Measurements from ENCODE around the gene PSMA6.
"Not testable (repeated sequence)": the region's sequence is repeated elsewhere in the genome, so short reads cannot be mapped to it uniquely, and the experiment has no call there.

The PSMA6 gene

GRCh38 chr14:35298351-35298750, 6.2 kb downstream of the PSMA6 start:
- H3K18ac ChIP-seq (ENCODE audit: low read length) = no peak overlapping the region
- WGBS (ENCODE audit: extremely low coverage, insufficient coverage, insufficient read length) = no CpG with 5 or more reads among the region's 4 CpGs
- no peak overlapping the region for H2BK120ac ChIP-seq (ENCODE audit: insufficient read depth, low read length, poor library complexity)
- H3K27me3 ChIP-seq (ENCODE audit: insufficient read depth, low read length) = no peaks in the 10 kb centered on the region
- H3K4me2 ChIP-seq (ENCODE audit: low read length) = no peak overlapping the region
- no peaks in the 10 kb centered on the region for H3K79me1 ChIP-seq (ENCODE audit: low read length)
- no peak overlapping the region for H2AFZ ChIP-seq (ENCODE audit: insufficient read depth, low read length, poor library complexity)
- DNase-seq = no peak
- H3K14ac ChIP-seq (ENCODE audit: low read length) = no peak overlapping the region
- H4K12ac ChIP-seq (ENCODE audit: low read depth, low read length) = no peak overlapping the region
- H3K79me2 ChIP-seq (ENCODE audit: control insufficient read depth, insufficient read depth, low read length, poor library complexity) = peaks cover 7% of the 10 kb centered on the region
- no peak overlapping the region for H3K9ac ChIP-seq (ENCODE audit: low read length)
- H3K4me3 ChIP-seq (ENCODE audit: low read depth, low read length) = no peak overlapping the region
- H3K9me3 ChIP-seq (ENCODE audit: insufficient read depth, low read depth, low read length) = no peaks in the 10 kb centered on the region
- no peak overlapping the region for H3K23ac ChIP-seq (ENCODE audit: low read length)
- no peak overlapping the region for H2AK5ac ChIP-seq (ENCODE audit: low read length)
- no peak overlapping the region for H4K91ac ChIP-seq (ENCODE audit: low read depth, low read length)
- H3K27ac ChIP-seq (ENCODE audit: low read depth, low read length) = no peak overlapping the region
- no peak overlapping the region for H2BK5ac ChIP-seq (ENCODE audit: low read depth, low read length, poor library complexity)
- no peak overlapping the region for H4K8ac ChIP-seq (ENCODE audit: low read depth, low read length)
- peaks cover 3 to 5% of the 10 kb centered on the region in 2 experiments for H3K36me3 ChIP-seq (ENCODE audit: control insufficient read depth in 1 of 2, insufficient read depth in 2 of 2, low read length in 2 of 2)
- H3K4me1 ChIP-seq (ENCODE audit: control insufficient read depth in 1 of 2, insufficient read depth in 2 of 2, low read length in 2 of 2) = no peaks in the 10 kb centered on the region
- H2BK12ac ChIP-seq (ENCODE audit: low read length) = no peak overlapping the region
- peak overlapping the region; percentile 15 for H3K4ac ChIP-seq (ENCODE audit: low read depth, low read length)

GRCh38 chr14:35299708-35300107, 7.5 kb downstream of the PSMA6 start:
- WGBS (ENCODE audit: extremely low coverage, insufficient coverage, insufficient read length) = no CpG with 5 or more reads among the region's 1 CpG

GRCh38 chr14:35300228-35300627, 8.0 kb downstream of the PSMA6 start:
- H2BK12ac ChIP-seq (ENCODE audit: low read length) = no peak overlapping the region
- H2AK5ac ChIP-seq (ENCODE audit: low read length) = no peak overlapping the region
- H2BK5ac ChIP-seq (ENCODE audit: low read depth, low read length, poor library complexity) = no peak overlapping the region
- H3K27me3 ChIP-seq (ENCODE audit: insufficient read depth, low read length) = no peaks in the 10 kb centered on the region
- H3K4ac ChIP-seq (ENCODE audit: low read depth, low read length) = peak overlapping the region; percentile 86
- H3K9ac ChIP-seq (ENCODE audit: low read length) = no peak overlapping the region
- no peaks in the 10 kb centered on the region for H3K4me1 ChIP-seq (ENCODE audit: control insufficient read depth in 1 of 2, insufficient read depth in 2 of 2, low read length in 2 of 2)
- peaks cover 9% of the 10 kb centered on the region for H3K79me2 ChIP-seq (ENCODE audit: control insufficient read depth, insufficient read depth, low read length, poor library complexity)
- H4K8ac ChIP-seq (ENCODE audit: low read depth, low read length) = no peak overlapping the region
- H4K91ac ChIP-seq (ENCODE audit: low read depth, low read length) = no peak overlapping the region
- H3K4me3 ChIP-seq (ENCODE audit: low read depth, low read length) = no peak overlapping the region
- no peak overlapping the region for H2AFZ ChIP-seq (ENCODE audit: insufficient read depth, low read length, poor library complexity)
- no peak overlapping the region for H4K12ac ChIP-seq (ENCODE audit: low read depth, low read length)
- H3K18ac ChIP-seq (ENCODE audit: low read length) = no peak overlapping the region
- H3K36me3 ChIP-seq (ENCODE audit: control insufficient read depth in 1 of 2, insufficient read depth in 2 of 2, low read length in 2 of 2) = peaks cover 0 to 2% of the 10 kb centered on the region in 2 experiments
- no peak overlapping the region for H3K14ac ChIP-seq (ENCODE audit: low read length)
- no peaks in the 10 kb centered on the region for H3K9me3 ChIP-seq (ENCODE audit: insufficient read depth, low read depth, low read length)
- no peak overlapping the region for H3K27ac ChIP-seq (ENCODE audit: low read depth, low read length)
- no peak overlapping the region for H3K23ac ChIP-seq (ENCODE audit: low read length)
- H3K4me2 ChIP-seq (ENCODE audit: low read length) = no peak overlapping the region
- no peaks in the 10 kb centered on the region for H3K79me1 ChIP-seq (ENCODE audit: low read length)
- WGBS (ENCODE audit: extremely low coverage, insufficient coverage, insufficient read length) = no CpG with 5 or more reads among the region's 3 CpGs
- DNase-seq = no peak
- H2BK120ac ChIP-seq (ENCODE audit: insufficient read depth, low read length, poor library complexity) = no peak overlapping the region

More at GRCh38 chr14:35299708-35300107, 7.5 kb downstream of the PSMA6 start:
- Histone ChIP-seq H4K91ac (ENCODE audit: low read depth, low read length) (no peak overlapping the region), H3K23ac (ENCODE audit: low read length) (no peak overlapping the region), H2AFZ (ENCODE audit: insufficient read depth, low read length, poor library complexity) (no peak overlapping the region), H3K27ac (ENCODE audit: low read depth, low read length) (no peak overlapping the region), H3K36me3 (ENCODE audit: control insufficient read depth in 1 of 2, insufficient read depth in 2 of 2, low read length in 2 of 2) (peaks cover 3 to 5% of the 10 kb centered on the region in 2 experiments), H3K18ac (ENCODE audit: low read length) (no peak overlapping the region), H3K4me2 (ENCODE audit: low read length) (no peak overlapping the region), H3K4ac (ENCODE audit: low read depth, low read length) (no peak overlapping the region), H2AK5ac (ENCODE audit: low read length) (no peak overlapping the region), H2BK12ac (ENCODE audit: low read length) (no peak overlapping the region), H4K8ac (ENCODE audit: low read depth, low read length) (no peak overlapping the region), H3K4me1 (ENCODE audit: control insufficient read depth in 1 of 2, insufficient read depth in 2 of 2, low read length in 2 of 2) (no peaks in the 10 kb centered on the region), H2BK5ac (ENCODE audit: low read depth, low read length, poor library complexity) (no peak overlapping the region), H3K9me3 (ENCODE audit: insufficient read depth, low read depth, low read length) (no peaks in the 10 kb centered on the region), H4K12ac (ENCODE audit: low read depth, low read length) (no peak overlapping the region), H3K14ac (ENCODE audit: low read length) (no peak overlapping the region), H3K79me1 (ENCODE audit: low read length) (no peaks in the 10 kb centered on the region), H3K9ac (ENCODE audit: low read length) (no peak overlapping the region), H3K4me3 (ENCODE audit: low read depth, low read length) (no peak overlapping the region), H2BK120ac (ENCODE audit: insufficient read depth, low read length, poor library complexity) (no peak overlapping the region), H3K27me3 (ENCODE audit: insufficient read depth, low read length) (no peaks in the 10 kb centered on the region), H3K79me2 (ENCODE audit: control insufficient read depth, insufficient read depth, low read length, poor library complexity) (peaks cover 8% of the 10 kb centered on the region)
- no peak for DNase-seq

GRCh38 chr14:35301334-35301733, 9.2 kb downstream of the PSMA6 start:
- H3K9ac ChIP-seq (ENCODE audit: low read length); H3K4me1 ChIP-seq (ENCODE audit: control insufficient read depth in 1 of 2, insufficient read depth in 2 of 2, low read length in 2 of 2); H3K23ac ChIP-seq (ENCODE audit: low read length); H3K79me1 ChIP-seq (ENCODE audit: low read length); H3K4me2 ChIP-seq (ENCODE audit: low read length); H3K18ac ChIP-seq (ENCODE audit: low read length); DNase-seq; H3K27ac ChIP-seq (ENCODE audit: low read depth, low read length); H4K8ac ChIP-seq (ENCODE audit: low read depth, low read length); H2AFZ ChIP-seq (ENCODE audit: insufficient read depth, low read length, poor library complexity); H3K4ac ChIP-seq (ENCODE audit: low read depth, low read length); H2BK12ac ChIP-seq (ENCODE audit: low read length); H4K12ac ChIP-seq (ENCODE audit: low read depth, low read length); H2BK120ac ChIP-seq (ENCODE audit: insufficient read depth, low read length, poor library complexity); H3K27me3 ChIP-seq (ENCODE audit: insufficient read depth, low read length); H2AK5ac ChIP-seq (ENCODE audit: low read length); H2BK5ac ChIP-seq (ENCODE audit: low read depth, low read length, poor library complexity); H3K4me3 ChIP-seq (ENCODE audit: low read depth, low read length); H3K14ac ChIP-seq (ENCODE audit: low read length); H3K9me3 ChIP-seq (ENCODE audit: insufficient read depth, low read depth, low read length); H4K91ac ChIP-seq (ENCODE audit: low read depth, low read length); H3K36me3 ChIP-seq (ENCODE audit: control insufficient read depth in 1 of 2, insufficient read depth in 2 of 2, low read length in 2 of 2): not testable (repeated sequence)
- H3K79me2 ChIP-seq (ENCODE audit: control insufficient read depth, insufficient read depth, low read length, poor library complexity) = peaks cover 12% of the 10 kb centered on the region
- WGBS (ENCODE audit: extremely low coverage, insufficient coverage, insufficient read length) = no CpG with 5 or more reads among the region's 4 CpGs
